HG02943 (cell line): Measurements from ENCODE around the gene CALML3.

Experiments used
- ATAC-seq: cut with Tn5 transposase; IDR thresholded peaks from one replicate; pipeline ENCODE4 v1.9.1; 2021; ENCODE audit warnings: mild to moderate bottlenecking, low read depth, moderate library complexity; ENCODE audit not compliant: unreplicated experiment

Gene CALML3

DNA sequence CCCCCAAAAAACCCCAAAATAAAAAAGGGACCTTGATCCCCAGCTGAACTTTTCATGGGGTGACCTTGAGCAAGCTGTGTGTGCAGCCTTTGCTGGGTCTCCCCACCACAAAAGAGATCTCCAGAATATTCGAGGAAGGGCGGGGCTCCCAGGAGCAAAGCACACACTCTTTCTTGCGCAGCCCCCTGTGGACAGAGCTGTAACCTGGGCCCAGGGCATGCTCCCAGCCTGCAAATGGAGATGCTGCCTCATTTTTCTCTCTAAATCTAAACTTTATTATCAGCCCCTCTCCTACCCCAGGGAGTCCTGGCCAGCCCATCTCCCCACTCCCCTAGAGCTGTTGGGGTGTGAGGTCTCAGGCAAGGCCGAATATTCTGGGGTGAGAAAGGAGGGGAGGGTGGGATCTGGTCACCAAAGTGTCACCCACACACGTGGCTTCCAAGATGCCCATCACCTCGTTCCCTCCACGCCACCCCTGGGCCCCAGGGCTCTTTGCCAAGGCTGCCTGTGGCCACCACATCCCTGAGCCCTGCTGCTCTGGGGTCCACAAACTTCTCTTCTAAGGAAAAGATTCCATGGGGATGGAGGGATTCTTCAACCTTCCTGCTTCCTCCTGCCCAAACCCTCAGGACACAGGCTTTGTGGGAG is 1.7 kb upstream of the CALML3 start:
- no peak for ATAC-seq

DNA sequence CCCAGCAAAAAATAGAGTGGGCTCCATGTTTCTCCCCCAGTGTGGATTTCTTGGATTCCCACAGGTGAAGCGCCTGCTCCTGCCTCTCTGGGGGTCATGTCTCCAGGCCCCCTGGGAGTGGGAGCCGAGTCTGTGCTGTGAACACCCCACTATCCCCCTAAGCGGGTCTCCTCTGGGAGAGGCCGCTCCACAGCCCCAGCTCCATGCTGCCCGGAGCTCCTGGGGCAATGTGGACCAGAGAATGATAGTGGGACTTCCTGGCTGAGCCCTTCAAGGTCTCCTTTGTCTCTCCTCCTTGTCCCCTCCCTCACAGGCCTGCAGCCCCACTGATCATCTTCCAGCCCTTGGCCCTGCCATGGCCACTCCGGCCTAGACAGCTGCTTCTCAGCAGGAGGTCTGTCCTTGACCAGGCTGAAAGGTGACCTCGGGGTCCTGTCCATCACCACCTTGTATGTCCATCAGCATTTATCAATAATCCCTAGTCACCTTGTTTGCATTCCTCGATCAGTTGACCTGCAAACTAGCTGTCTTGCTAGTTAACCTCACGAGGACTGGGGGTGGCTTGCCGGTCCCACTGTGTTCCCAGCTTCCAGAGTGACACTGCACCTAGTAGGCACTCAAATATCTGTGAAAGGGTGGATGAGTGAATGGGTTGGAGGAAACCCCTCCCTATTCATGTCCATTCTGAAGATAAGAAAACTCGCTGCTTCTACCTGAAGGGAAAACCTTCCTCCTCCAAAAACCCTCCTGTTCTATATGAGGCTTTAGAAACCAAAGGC is 776 bp upstream of the CALML3 start:
- ATAC-seq: no peak

GRCh38 chr10:5525561-5526341 is 990 bp downstream of the CALML3 start:
- ATAC-seq: no peak

GRCh38 chr10:5526691-5527331 is 2.0 kb downstream of the CALML3 start:
- no peak for ATAC-seq

DNA sequence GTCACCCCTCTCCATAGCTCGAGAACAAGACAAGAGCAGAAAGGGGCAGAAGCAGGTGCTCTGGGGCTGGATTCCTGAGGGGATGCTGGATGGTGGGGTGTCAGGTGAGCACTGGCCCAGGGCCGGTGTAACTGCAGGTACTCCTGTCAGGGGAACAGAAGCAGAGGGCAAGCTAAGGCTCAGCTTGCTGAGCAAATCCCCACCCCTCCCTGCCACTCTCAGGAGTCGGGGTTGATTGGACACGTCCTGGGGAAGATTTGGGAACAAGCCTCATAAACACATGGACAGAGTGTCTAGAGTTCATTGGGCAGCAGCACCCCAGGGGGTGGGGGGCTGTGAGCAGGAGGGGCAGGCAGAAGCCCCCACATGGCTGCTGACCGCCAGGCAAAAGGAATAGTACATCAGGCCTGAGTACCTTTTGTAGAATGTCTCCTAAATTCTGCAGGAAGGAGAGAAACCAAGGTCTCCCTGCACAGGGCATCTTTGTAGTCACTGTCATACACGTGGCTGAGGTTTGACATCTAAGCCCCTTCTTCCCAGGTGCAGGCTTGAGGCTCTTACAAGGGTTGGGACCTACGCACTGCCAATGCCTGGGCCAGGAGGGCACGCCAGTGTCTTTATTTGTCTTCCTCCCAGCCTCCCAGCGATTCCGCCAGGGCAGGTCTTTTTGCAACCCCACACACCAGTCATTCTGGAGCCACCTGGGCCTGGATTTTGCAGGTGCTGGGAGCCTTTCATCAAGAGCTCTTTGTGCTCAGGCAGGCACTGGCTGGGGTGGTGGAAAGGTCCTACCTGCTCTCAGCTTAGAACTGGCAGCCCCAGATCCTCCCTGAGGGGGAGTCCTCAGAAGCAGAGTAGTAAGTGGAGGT is 2.8 kb downstream of the CALML3 start:
- ATAC-seq: no peak

DNA sequence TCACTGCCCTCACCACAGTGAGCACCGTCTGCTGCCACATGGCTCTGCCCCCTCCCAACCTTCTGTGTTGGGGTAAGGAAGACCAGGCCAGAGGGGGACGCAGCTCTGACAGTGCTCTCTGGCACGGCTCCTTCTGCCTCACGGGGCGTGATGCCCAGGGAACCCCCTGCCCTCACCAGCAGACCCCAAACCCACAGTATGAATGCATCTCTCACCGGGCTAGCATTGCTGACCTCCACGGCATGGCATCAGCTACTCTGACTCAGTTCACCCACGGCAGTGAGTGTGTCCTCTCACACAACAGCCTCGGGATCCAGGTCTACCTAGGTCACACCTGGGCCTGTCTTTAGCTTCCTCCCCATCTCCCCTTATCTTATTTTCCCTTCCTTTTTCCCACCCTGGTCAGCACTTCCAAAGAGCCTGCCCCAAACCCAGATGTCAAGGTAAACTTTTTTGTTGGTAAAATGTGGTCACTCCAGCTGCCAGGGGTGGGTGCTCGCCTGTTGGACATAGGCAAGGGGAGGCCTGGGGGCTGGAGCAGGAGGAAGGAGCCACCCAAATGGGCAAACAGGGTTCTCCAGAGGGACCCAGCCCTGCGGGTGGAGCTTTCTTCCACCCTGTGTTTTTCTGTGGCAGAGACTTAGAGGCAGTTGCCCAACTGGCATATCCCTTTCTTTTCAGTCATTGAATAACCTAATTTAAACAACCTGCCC is 4.4 kb downstream of the CALML3 start:
- no peak for ATAC-seq

GRCh38 chr10:5529702-5530411 is 5.1 kb downstream of the CALML3 start:
- no peak for ATAC-seq

GRCh38 chr10:5530412-5530806 is 5.6 kb downstream of the CALML3 start:
- no peak for ATAC-seq

- ATAC-seq: no peak
These were observed 6.2 kb downstream of the CALML3 start for GRCh38 chr10:5530846-5531557.

DNA sequence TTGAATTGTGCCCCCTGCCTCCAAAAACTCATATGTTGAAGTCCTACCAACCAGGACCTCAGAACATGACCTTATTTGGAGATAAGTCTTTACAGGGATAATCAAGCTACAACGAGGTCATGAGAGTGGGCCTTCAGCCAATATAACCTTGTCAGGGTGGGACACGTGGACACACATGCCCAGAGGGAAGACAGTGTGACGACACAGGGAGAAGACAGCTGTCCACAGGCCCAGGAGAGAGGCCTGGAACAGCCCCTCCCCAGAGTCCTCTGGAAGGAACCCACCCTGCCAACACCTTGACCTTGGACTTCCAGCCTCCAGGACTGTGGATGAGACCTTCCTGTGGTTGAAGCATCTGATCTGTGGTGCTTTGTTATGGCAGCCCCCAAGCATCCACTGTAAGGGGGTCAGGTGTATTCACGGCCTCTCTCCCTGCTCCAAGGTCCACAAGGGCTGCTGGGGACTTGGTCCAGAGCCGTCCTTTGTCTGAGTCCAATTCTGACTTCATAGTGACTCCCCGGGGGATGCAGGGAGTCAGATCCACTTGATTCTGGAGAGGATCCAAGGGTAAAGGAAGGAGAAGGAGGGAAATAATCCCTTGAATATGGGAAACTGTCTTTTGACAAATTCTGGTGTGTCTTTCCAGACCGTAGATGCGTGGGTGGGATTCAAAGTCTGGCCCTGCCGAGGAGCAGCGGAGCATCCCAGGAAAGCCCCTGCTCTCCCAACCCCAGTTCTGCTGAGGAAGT is 7.0 kb downstream of the CALML3 start:
- no peak for ATAC-seq

DNA sequence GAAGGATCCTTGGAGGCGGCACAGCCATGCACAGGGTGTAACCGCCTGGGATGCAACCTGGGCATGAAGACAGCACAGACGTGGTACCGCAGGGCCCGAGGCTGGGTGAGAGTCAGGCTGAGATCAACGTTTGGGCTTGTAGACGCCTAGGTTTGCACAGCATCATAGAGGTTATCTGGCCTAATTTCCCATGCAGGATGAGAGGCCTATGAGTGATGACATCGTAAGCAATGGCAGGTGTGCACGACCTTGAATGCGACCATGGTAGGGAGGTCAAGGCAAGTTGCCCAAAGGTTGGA is 7.5 kb downstream of the CALML3 start:
- no peak for ATAC-seq

- ATAC-seq: no peak
These were observed 7.9 kb downstream of the CALML3 start for GRCh38 chr10:5532618-5533097.

GRCh38 chr10:5533098-5533731 is 8.5 kb downstream of the CALML3 start:
- ATAC-seq: no peak

DNA sequence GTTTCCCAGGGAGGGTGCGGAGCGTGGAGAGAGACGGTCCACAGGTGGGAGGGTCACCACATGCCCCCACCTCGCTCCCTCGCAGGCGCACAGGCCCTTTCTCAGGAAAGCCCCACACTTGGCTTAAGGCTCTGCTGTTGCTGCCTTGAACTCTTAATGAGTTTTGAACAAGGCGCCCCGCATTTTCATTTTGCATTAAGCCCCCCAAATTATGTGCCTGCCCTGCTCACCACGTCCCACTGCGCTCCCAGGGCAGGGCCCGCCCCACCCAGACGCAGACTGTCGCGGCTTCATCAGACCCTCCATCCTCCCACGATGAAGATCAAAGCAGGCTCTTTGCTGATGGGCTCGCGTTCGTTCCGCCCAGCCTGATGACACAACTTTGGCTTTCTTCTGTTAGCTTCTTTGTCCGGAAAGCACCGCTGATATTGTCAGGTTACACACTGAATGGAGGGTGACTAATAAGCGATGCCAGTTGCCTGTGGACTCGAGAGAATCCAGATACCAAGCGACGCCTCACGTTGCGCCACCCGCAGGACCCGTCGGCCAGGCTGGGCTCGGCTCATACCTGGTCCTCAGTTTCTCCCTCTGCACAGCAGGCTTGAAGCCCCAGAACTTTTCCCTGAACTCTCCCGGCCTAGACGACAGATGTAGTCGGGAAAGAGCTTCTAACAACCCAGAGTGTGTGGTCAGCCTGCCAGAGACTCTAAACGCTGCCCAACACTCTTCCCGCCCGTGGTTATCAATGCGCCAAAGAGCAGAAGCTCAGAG is 9.5 kb downstream of the CALML3 start:
- ATAC-seq: no peak

- no peak for ATAC-seq
These were observed 10.4 kb downstream of the CALML3 start for GRCh38 chr10:5534880-5535856.
